Osteoblast (primary cell): ENCODE measurements around the gene DHRSX. TPM values are rescaled to one million over a fixed set of nuclear protein-coding genes. Genes with fewer than 3 reads are reported as not detected.
A peak's percentile ranks its signal among the peaks of the same experiment; 100 is the strongest.
"Not testable (repeated sequence)": the region's sequence is repeated elsewhere in the genome, so short reads cannot be mapped to it uniquely, and the experiment has no call there.

Experiments used
- DNase-seq: peaks from one replicate; pipeline ENCODE4 v3.0.0; 2011; ENCODE audit warnings: low spot score, mixed read lengths; ENCODE audit not compliant: insufficient read length; ENCODE audit errors: missing footprints
- H2AFZ ChIP-seq: 2 replicates; pipeline ENCODE4 v1.6.0; 2011; ENCODE audit warnings: mild to moderate bottlenecking, low read length
- H3K27ac ChIP-seq: 2 replicates; pipeline ENCODE4 v1.5.1; 2011; ENCODE audit warnings: mild to moderate bottlenecking, low read depth, low read length, moderate library complexity
- H3K27me3 ChIP-seq: 2 replicates; pipeline ENCODE4 v1.6.0; 2012; ENCODE audit warnings: mild to moderate bottlenecking, control low read depth, inconsistent platforms, low read length, moderate library complexity; ENCODE audit not compliant: insufficient read depth
- H3K36me3 ChIP-seq: 2 replicates; pipeline ENCODE4 v1.5.1; 2011; ENCODE audit warnings: mild to moderate bottlenecking, low read length, control low read depth, moderate library complexity; ENCODE audit not compliant: insufficient read depth
- H3K4me1 ChIP-seq: 2 replicates; pipeline ENCODE4 v1.5.1; 2011; ENCODE audit warnings: mild to moderate bottlenecking, low read length, control low read depth, moderate library complexity; ENCODE audit not compliant: insufficient read depth
- H3K4me2 ChIP-seq: 2 replicates; pipeline ENCODE4 v1.6.0; 2011; ENCODE audit warnings: mild to moderate bottlenecking, low read length; ENCODE audit not compliant: insufficient read depth
- H3K4me3 ChIP-seq: fragments of 200-600 bp; sonication (generic); 3 replicates; pipeline ENCODE4 v1.5.1; 2012; ENCODE audit warnings: mild to moderate bottlenecking, low read length, inconsistent platforms; ENCODE audit not compliant: insufficient read depth
- H3K79me2 ChIP-seq: 2 replicates; pipeline ENCODE4 v1.6.0; 2012; ENCODE audit warnings: mild to moderate bottlenecking, low read length, control low read depth, inconsistent platforms; ENCODE audit not compliant: insufficient read depth
- H3K9me3 ChIP-seq: 2 replicates; pipeline ENCODE4 v1.5.1; 2011; ENCODE audit warnings: low read depth, low read length, control low read depth
- H4K20me1 ChIP-seq: 2 replicates; pipeline ENCODE4 v1.6.0; 2012; ENCODE audit warnings: mild to moderate bottlenecking, low read length, control low read depth; ENCODE audit not compliant: insufficient read depth
- CTCF ChIP-seq: IDR thresholded peaks from 2 replicates; pipeline ENCODE4 v1.5.1; 2011; ENCODE audit warnings: mild to moderate bottlenecking, low read depth, low read length, moderate library complexity; ENCODE audit errors: extremely low read depth
- total RNA-seq: library from RNA; depleted of rRNA; stranded (reverse); fragments of >200 nt; gene quantifications from 2 replicates; pipeline ENCODE4 v1.2.3, GENCODE V29; 2012

Gene DHRSX
- total RNA-seq, 1 donor = 37.6 TPM

DNA sequence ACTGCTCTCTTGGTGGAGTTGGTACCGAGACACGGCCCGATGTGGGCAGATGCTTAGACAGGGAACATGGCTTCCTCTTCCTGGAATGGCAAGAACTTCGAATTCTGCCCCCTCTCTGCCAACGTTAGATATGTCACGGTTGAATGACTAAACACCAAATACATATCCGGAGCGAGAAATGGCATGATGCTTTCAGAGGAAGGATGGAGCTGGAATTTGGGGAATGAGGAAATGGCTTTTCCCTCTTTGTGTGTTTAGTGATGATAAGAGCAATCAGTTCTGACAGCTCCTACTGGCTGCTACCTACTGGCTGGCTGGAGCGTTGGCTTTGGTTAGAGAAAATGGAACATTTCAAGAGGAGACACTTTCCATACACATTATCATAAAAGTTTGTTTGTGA is 140.0 kb downstream of the DHRSX start:
- Histone ChIP-seq H3K4me3 (no peak overlapping the region), H3K79me2 (no peaks in the 10 kb centered on the region), H3K9me3 (no peaks in the 10 kb centered on the region), H2AFZ (no peak overlapping the region), H4K20me1 (no peaks in the 10 kb centered on the region), H3K4me1 (no peaks in the 10 kb centered on the region), H3K36me3 (no peaks in the 10 kb centered on the region), H3K27ac (no peak overlapping the region), H3K4me2 (no peak overlapping the region), H3K27me3 (no peaks in the 10 kb centered on the region)
- DNase-seq = no peak
- TF ChIP-seq CTCF = no peak

- not testable (repeated sequence) for H3K27me3 ChIP-seq, H3K4me3 ChIP-seq, H3K27ac ChIP-seq, H3K4me1 ChIP-seq, H3K79me2 ChIP-seq, DNase-seq, H3K9me3 ChIP-seq, H2AFZ ChIP-seq, H3K4me2 ChIP-seq, H4K20me1 ChIP-seq, H3K36me3 ChIP-seq
These were observed 141.3 kb downstream of the DHRSX start for GRCh38 chrX:2359522-2359921.

DNA sequence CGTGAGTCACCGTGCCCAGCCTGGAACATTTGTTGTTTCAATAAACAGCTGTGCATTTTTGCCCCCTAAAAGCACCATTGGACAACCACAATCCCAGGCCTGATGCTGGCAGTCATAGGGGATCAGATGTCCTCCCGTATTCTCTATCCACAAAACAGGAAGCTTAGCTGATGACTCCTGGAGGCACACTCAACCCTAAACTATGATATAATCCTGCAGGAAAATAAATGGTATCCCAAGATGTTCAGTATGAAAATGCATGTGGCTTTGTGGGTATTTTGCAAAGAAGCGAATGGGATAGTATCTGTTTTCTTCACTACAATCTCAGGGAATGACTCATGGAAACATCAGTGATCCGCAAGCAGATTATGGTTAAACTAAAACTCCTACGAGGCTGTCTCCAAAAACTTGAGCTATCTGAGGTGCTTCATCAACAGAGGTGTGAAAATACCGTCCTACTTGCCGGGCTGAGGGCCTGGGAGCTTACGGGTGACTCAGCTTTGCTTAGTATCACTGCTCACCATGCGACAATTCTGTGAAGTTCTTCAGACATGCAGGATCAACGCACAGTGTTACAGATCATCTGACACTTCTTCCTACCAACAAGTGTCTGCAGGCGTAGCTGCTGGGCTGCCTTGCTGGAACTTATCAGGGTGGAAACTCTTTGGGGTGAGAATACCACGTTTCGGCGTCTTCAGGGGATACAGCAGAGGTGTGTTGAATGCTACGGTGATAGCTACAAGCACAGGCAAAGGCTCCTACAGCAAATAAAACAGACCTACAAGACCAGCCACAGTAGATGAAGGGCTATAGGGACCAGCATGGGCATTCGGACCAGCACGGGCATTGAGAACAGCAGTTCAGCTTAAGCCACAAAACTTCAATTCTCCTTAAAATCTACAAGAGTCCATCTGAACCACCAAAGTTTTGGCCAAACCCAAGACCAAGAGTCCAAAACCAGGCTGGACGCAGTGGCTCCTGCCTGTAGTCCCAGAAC is 148.5 kb downstream of the DHRSX start:
- Histone ChIP-seq H3K4me3 (peak overlapping the region; percentile 27), H3K4me2 (peak overlapping the region; percentile 70), H3K36me3 (no peaks in the 10 kb centered on the region), H3K9me3 (no peaks in the 10 kb centered on the region), H2AFZ (peak overlapping the region; percentile 30), H3K79me2 (no peaks in the 10 kb centered on the region), H3K27me3 (no peaks in the 10 kb centered on the region), H4K20me1 (peaks cover 4% of the 10 kb centered on the region), H3K27ac (peak overlapping the region; percentile 93), H3K4me1 (peaks cover 19% of the 10 kb centered on the region)
- no peak for TF ChIP-seq CTCF
- peak; percentile 92 for DNase-seq

- H2AFZ ChIP-seq = peak overlapping the region; percentile 20
- no peak for TF ChIP-seq CTCF
- DNase-seq = peak; percentile 84
- no peaks in the 10 kb centered on the region for H3K36me3 ChIP-seq
- peaks cover 19% of the 10 kb centered on the region for H3K4me1 ChIP-seq
- no peaks in the 10 kb centered on the region for H3K79me2 ChIP-seq
- no peaks in the 10 kb centered on the region for H3K9me3 ChIP-seq
- H3K27ac ChIP-seq = peak overlapping the region; percentile 93
- H3K27me3 ChIP-seq = no peaks in the 10 kb centered on the region
- peak overlapping the region; percentile 28 for H3K4me2 ChIP-seq
- H3K4me3 ChIP-seq = no peak overlapping the region
- H4K20me1 ChIP-seq = peaks cover 4% of the 10 kb centered on the region
These were observed 149.5 kb downstream of the DHRSX start for GRCh38 chrX:2351321-2351720.

DNA sequence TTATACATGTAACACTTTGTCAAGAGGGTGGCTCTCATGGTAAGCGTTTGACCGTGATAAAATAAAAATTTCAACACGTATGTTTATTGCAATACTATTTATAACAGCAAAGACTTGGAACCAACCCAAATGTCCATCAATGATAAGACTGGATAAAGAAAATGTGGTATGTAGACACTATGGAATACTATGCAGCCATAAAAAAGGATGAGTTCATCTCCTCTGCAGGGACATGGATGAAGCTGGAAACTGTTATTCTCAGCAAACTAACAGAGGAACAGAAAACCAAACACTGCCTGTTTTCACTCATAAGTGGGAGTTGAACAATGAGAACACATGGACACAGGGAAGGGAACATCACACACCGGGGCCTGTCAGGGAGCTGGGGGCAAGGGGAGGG is 150.1 kb downstream of the DHRSX start:
- not testable (repeated sequence) for H3K4me3 ChIP-seq, H3K36me3 ChIP-seq, H4K20me1 ChIP-seq, H3K9me3 ChIP-seq, DNase-seq, H3K4me2 ChIP-seq, H2AFZ ChIP-seq, H3K79me2 ChIP-seq, H3K27me3 ChIP-seq
- Histone ChIP-seq H3K4me1 (peaks cover 19% of the 10 kb centered on the region), H3K27ac (peak overlapping the region; percentile 93)

DNA sequence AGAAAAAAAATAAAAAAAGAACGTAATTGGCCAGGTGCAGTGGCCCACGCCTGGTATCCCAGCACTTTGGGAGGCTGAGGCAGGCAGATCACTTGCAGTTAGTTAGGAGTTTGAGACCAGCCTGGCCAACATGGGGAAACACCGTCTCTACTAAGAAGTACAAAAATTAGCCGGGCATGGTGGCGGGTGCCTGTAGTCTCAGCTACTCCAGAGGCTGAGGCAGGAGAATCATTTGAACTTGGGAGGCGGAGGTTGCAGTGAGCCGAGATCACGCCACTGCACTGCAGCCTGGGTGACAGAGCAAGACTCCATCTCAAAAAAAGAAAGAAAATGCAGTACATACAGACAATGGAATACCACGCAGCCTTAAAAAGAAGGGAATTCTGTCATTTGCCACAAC is 150.7 kb downstream of the DHRSX start:
- H2AFZ ChIP-seq, H3K27me3 ChIP-seq, H3K79me2 ChIP-seq, H3K9me3 ChIP-seq, H3K36me3 ChIP-seq, H3K4me3 ChIP-seq, H4K20me1 ChIP-seq, H3K27ac ChIP-seq, H3K4me2 ChIP-seq, DNase-seq: not testable (repeated sequence)
- H3K4me1 ChIP-seq = peaks cover 19% of the 10 kb centered on the region
